ENCODE results near the gene ATP13A3.
"Not testable (repeated sequence)": the region's sequence is repeated elsewhere in the genome, so short reads cannot be mapped to it uniquely, and the experiment has no call there.

Gene ATP13A3

GRCh38 chr3:194497799-194498575 lies 11.2 kb upstream of the ATP13A3 start:
- no peak for DNase-seq

DNA sequence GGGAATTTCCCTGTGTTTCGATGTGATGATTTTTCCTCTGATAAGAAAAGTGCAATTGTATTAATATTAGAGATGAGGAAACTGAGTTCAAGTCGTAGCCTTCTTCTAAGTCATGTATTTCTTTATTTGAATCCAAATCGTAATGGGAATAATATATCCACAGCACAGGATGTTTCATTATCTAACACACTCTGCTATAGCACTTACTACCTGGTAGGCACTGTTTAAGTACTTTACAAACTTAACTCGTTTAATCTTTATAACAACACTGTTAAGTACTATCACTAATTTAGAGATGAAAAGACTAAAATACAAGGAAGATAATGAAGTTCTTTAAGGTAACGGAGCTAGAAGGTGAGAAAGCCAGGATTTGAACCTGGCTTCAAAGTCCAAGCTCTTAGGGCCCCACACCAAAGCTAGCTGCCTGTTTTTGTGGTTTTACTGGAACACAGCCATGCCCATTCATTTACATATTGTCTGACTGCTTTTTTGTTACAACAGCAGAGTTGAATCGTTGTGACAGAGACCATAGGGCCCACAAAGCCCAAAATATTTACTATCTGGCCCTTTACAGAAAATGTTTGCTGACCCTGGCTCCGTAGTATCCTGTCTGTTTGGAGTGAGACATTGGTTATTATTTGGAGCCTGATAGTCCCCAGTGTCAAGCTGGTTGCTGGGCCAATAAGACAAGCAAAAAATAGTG lies 9.6 kb upstream of the ATP13A3 start:
- DNase-seq = no peak

- DNase-seq = no peak
Measured at GRCh38 chr3:194494951-194495374, 8.2 kb upstream of the ATP13A3 start.

- DNase-seq = not testable (repeated sequence)
Measured at GRCh38 chr3:194493995-194494927, 7.5 kb upstream of the ATP13A3 start.

- no peak for DNase-seq
Measured at GRCh38 chr3:194492001-194492400, 5.2 kb upstream of the ATP13A3 start.

DNA sequence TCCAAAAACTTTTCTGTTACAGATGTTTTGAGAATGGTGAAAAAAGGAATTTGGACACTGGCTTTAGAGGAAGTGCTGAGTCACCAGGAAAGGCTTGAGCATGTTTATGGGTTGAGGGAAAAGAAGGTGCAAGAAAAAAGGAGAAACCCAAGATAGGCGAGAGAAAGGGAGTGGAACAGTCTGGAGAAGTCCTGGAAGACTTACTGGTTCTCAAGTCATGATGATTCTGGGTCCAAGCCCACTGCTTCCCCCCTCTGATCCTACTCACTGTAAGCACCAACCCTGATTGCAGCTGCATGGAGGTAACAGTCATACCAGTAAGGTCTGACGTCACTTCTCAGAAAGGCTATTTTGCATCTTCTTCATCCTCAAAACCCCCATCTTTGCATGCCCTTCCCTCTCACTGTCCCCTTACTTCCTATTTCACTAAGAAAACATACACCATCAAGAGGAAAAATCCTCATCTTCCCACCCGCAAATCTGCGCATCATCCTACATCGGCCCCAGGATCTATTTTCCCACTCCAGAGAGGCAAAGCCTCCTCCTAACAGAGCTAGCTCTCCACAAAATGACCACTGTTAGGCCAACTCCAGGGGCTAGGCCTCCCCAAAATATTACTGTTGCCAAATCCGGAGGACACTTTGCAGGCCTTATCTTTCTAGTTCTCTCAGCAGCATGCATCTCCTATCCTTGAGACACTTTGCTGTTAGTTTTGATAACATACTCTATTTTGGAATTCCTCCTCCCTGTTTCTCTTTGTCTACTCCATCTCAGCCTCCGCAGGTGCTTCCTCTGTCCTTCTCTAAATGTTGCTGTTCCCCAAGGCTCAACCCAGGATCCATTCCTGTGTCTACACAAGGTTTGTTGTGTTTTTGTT lies 3.2 kb upstream of the ATP13A3 start:
- no peak for DNase-seq

DNA sequence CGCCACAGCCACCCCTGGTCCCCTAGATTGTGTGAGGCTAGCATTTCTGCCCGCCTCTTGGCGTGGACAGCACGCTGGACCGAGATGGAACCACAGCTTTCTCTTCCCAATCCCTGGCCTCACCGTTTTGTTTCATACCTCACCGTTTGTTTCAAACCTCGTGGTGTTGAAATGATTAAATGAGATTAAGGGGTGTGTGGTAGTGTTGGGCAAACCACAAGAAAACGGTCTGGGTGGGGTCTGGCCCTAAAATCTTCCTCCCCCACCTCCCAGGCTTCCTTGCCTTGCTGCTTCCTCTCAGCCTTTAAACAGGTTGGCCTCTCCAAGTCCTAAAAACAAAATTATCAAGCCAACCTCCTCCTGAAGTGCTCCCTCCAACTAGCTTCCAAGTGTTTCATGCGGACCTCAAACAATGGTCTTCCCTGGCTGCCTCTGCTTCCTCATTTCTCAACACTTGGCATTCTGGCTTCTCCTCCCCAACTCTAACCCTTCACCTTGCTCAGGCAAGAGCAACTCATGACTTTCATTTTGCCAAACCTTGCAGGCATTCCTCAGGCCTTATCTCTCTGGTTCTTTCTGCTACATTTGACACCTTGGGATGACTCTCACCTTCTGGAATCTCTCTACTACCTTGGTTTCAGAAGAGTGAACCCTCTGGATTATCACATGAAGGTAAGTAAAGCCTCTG lies 1.4 kb upstream of the ATP13A3 start:
- no peak for DNase-seq

- DNase-seq = no peak
Measured at GRCh38 chr3:194487289-194488054, 670 bp upstream of the ATP13A3 start.

DNA sequence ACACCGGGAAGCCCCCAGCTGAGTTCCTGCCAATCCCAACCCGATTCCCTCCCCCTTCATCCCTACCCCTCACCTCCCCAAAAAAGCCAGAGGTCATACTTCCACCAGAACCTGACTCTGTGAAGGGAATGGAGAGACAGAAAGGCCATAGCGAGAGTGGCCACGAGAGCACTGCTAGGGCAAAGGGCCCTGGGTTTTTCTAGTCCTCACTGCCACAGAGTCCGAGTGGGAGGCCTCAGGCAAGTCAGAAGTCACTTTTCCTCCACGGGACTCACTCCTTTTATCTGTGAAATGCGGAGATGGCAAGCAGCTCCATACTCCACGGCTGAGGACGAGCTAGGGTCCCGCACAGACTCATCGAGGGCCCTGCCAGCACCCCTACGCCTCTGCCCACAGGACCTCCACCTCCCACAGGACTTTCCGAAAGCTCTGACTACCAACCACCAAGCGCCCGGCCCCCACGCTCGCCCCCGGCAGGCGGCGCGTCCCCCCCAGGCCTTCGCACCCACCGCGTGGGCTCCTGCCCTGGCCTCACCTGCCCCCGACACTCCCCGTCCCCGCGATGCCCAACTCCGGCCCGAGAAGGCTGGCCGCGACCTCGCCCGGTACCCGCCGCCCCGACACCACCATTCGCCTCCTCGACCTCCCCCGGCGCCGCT lies 792 bp downstream of the ATP13A3 start:
- DNase-seq = no peak

- no peak for DNase-seq
Measured at GRCh38 chr3:194485468-194485880, 1.3 kb downstream of the ATP13A3 start.

- DNase-seq = no peak
Measured at GRCh38 chr3:194484614-194485013, 2.2 kb downstream of the ATP13A3 start.

DNA sequence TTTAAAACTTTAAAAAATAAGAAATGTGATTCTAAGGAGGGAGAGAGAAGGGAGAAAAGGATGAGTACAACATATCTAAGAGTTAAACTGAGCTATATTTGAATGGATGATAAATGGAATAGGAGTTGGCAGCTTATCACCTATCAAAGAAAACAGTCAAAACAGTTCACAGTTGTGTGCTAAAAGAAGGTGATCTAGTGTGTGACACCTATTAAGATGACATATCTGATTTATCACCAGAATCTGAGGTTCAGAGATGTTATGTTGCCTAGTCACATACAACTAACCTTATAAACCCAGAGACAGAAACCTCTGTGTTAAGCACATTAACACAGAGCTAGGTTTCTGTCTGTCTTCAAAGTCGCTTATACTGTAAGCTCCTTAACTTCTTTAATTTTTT lies 3.0 kb downstream of the ATP13A3 start:
- DNase-seq = no peak

GRCh38 chr3:194482830-194483229 lies 4.0 kb downstream of the ATP13A3 start:
- DNase-seq = not testable (repeated sequence)

DNA sequence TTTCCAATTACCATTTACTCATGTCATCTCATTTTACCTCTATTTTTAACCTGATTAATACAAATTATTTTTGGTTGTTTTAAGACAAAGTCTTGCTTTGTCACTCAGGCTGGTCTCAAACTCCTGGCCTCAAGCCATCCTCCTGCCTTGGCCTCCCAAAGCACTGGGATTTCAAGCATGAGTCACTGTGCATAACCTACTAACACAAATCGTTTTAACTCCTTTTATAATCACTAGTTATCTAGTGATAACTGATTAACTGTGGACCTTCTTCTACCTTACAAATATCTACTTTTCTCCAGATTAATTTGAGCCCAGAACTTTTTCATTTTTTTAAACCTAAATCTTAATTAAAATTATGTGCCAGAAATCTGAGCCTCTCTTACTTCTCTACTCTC lies 4.6 kb downstream of the ATP13A3 start:
- no peak for DNase-seq

DNA sequence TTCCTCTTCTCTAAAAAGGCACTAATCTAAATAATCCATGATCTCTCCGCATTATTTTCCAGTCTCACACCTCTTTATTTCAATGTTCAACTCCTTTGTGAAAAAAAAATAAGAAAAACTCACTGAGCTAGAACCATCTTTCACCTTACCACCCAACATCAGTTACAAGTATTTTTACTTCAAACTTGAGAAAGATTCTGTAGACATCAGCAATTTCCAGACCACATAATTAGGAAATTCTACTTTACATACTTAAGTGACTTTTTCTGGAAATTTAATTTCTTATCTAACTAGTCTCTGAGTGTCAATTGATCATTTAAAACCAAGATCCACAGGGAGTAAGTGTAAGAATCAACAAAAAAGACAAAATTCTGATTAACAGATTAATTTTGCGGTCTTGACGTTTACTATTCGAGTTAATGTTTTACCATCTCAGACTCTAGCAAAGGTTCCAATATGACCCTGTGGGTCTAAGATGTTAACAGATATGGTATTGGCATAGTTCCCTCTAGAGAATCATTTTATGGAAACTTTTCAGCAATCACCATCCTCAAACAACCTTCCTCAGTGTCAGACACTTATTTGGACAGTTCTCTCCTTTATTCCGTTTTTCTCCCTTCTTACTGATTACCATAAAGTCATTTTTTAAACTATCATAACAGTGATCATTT lies 5.1 kb downstream of the ATP13A3 start:
- DNase-seq = no peak

- DNase-seq = no peak
Measured at GRCh38 chr3:194481103-194481502, 5.7 kb downstream of the ATP13A3 start.

DNA sequence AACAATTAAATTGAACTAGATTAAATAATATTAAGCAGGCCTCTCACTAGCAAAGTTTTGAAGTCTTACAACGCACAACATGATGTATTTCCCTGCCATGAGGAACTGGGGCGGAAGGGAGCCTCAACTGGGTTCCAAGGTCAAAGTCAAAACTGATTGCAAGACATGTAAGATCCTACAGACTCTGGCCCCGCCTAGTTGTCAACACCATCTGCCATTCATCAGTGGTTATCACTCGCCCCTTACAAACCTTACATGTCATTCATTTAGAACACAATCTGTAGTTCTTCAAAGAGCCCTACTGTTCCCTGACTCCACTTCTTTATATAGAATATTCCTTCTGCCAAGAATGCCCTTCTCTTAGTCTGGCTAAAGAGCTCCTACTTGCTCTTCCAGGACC lies 10.0 kb downstream of the ATP13A3 start:
- DNase-seq = no peak

GRCh38 chr3:194475978-194476377 lies 10.8 kb downstream of the ATP13A3 start:
- no peak for DNase-seq

GRCh38 chr3:194475138-194475932 lies 11.5 kb downstream of the ATP13A3 start:
- DNase-seq = no peak
